Mesothelial cell of epicardium (in vitro differentiated cells): ENCODE measurements around the gene C1orf122. TPM values are rescaled to one million over a fixed set of nuclear protein-coding genes. Genes with fewer than 3 reads are reported as not detected.
A peak's percentile ranks its signal among the peaks of the same experiment; 100 is the strongest.

Experiments
- DNase-seq, 2 experiments: peaks; one replicate each; pipeline ENCODE4 v3.0.0; 2021; ENCODE audit warnings: low spot score in 2 of 2; ENCODE audit not compliant: unreplicated experiment in 2 of 2
- H3K27ac Mint-ChIP-seq: 2 replicates; pipeline ENCODE4 v1.8.0; 2021; ENCODE audit warnings: mixed read lengths
- H3K27me3 Mint-ChIP-seq: 2 replicates; pipeline ENCODE4 v1.8.0; 2021; ENCODE audit warnings: low read depth, mixed read lengths
- H3K36me3 Mint-ChIP-seq: 2 replicates; pipeline ENCODE4 v1.8.0; 2021; ENCODE audit warnings: mixed read lengths
- H3K4me1 Mint-ChIP-seq: 2 replicates; pipeline ENCODE4 v1.8.0; 2021; ENCODE audit warnings: mixed read lengths
- H3K4me3 Mint-ChIP-seq: 2 replicates; pipeline ENCODE4 v1.8.0; 2021; ENCODE audit warnings: mild to moderate bottlenecking, moderate library complexity, mixed read lengths
- H3K9me3 Mint-ChIP-seq: 2 replicates; pipeline ENCODE4 v1.8.0; 2021; ENCODE audit warnings: mixed read lengths
- CTCF ChIP-seq: fragments of 200-600 bp; sonication (generic); IDR thresholded peaks from one replicate; pipeline ENCODE4 v1.5.0; 2021; ENCODE audit warnings: antibody characterized with exemption; ENCODE audit not compliant: unreplicated experiment
- total RNA-seq: library from RNA; stranded (reverse); gene quantifications from 3 replicates; pipeline ENCODE4 v1.2.1, GENCODE V29; 2021

Gene C1orf122
- total RNA-seq, 1 donor from 2014 or later, result 36.8 TPM

GRCh38 chr1:37795340-37796125 lies 12.1 kb upstream of the C1orf122 start:
- Mint-ChIP-seq H3K27me3 (peaks cover 53% of the 10 kb centered on the region), H3K4me3 (peak overlapping the region; percentile 55), H3K4me1 (peaks cover 2% of the 10 kb centered on the region), H3K36me3 (no peaks in the 10 kb centered on the region), H3K9me3 (no peaks in the 10 kb centered on the region), H3K27ac (no peak overlapping the region)
- TF ChIP-seq CTCF, result no peak
- DNase-seq, result peak; percentile 58 to 84

GRCh38 chr1:37797750-37798345 lies 9.7 kb upstream of the C1orf122 start:
- no peak for DNase-seq
- Mint-ChIP-seq H3K4me3 (no peak overlapping the region), H3K27ac (no peak overlapping the region), H3K36me3 (peaks cover 11% of the 10 kb centered on the region), H3K4me1 (peaks cover 2% of the 10 kb centered on the region), H3K9me3 (no peaks in the 10 kb centered on the region), H3K27me3 (peaks cover 29% of the 10 kb centered on the region)
- no peak for TF ChIP-seq CTCF

- Mint-ChIP-seq H3K4me3 (no peak overlapping the region), H3K27me3 (no peaks in the 10 kb centered on the region)
Observed at GRCh38 chr1:37802439-37802838, 5.2 kb upstream of the C1orf122 start.

GRCh38 chr1:37807220-37807554 lies 403 bp upstream of the C1orf122 start:
- no peaks in the 10 kb centered on the region for H3K27me3 Mint-ChIP-seq
- no peaks in the 10 kb centered on the region for H3K9me3 Mint-ChIP-seq
- H3K4me3 Mint-ChIP-seq, result peak overlapping the region; percentile 77
- H3K4me1 Mint-ChIP-seq, result peaks cover 13% of the 10 kb centered on the region
- DNase-seq, result no peak
- peak overlapping the region; percentile 89 for H3K27ac Mint-ChIP-seq
- peaks cover 23% of the 10 kb centered on the region for H3K36me3 Mint-ChIP-seq
- no peak for TF ChIP-seq CTCF

More at GRCh38 chr1:37802439-37802838, 5.2 kb upstream of the C1orf122 start:
- H3K4me1 Mint-ChIP-seq, result peaks cover 8% of the 10 kb centered on the region
- no peak for DNase-seq
- no peaks in the 10 kb centered on the region for H3K9me3 Mint-ChIP-seq
- TF ChIP-seq CTCF, result no peak
- peaks cover 27% of the 10 kb centered on the region for H3K36me3 Mint-ChIP-seq
- no peak overlapping the region for H3K27ac Mint-ChIP-seq

- DNase-seq, result peak; percentile 53 to 73
- H3K9me3 Mint-ChIP-seq, result no peaks in the 10 kb centered on the region
- H3K4me1 Mint-ChIP-seq, result peaks cover 13% of the 10 kb centered on the region
- H3K4me3 Mint-ChIP-seq, result peak overlapping the region; percentile 91
- H3K27me3 Mint-ChIP-seq, result no peaks in the 10 kb centered on the region
- H3K27ac Mint-ChIP-seq, result peak overlapping the region; percentile 95
- TF ChIP-seq CTCF, result no peak
- H3K36me3 Mint-ChIP-seq, result peaks cover 12% of the 10 kb centered on the region
Observed at GRCh38 chr1:37808369-37809319, 1.1 kb downstream of the C1orf122 start.
